NCI-H2227 (cell line): ENCODE measurements around the gene CEP170B.
"Not testable (repeated sequence)": the region's sequence is repeated elsewhere in the genome, so short reads cannot be mapped to it uniquely, and the experiment has no call there.

Experiments
- DNase-seq: peaks from one replicate; lab custom pipeline; 2025; ENCODE audit not compliant: unreplicated experiment; lab: John Stamatoyannopoulos, UW

Gene CEP170B

DNA sequence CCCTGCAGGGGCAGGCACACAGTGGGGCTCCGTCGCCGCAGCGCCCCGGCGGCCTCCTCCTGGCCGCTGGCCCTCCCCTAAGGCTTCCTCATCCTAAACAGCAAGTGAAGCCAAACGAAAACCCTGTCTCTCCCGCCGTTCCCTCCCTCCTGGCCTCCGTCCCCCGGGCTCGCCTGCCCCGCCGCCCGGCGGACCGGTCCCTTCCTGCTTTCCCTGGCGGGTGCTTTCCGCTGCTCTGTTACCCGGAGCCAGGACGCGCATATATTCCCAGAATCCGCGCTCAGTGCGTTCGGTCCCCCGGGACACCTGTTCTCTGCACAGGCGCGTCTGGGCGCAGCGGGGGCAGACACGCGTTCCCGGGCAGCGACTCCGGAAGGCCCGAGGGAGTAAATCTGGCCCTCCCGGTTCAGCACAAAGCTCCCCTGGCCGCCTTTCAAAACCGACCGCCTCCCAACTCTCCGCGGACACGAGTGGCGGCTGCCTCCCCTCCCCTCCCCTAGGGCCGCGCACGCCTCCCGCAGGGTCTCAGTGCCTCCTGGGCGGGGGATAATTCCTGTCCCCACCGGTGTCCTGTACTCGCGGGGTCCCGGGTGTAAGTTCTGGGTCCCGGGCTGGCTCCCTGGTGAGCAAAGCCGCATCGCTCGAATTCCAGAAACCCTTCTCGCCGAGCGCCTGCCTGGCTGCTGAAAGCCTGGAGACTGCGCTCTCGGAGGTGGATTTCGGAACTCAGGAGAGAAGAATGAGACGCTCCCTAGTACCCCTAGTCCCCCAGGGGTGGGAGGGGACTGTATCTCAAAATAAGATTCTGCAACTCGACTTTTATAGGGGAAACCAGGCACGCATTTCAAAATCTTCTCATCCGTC lies 21.4 kb upstream of the CEP170B start:
- DNase-seq = peak; percentile 25

DNA sequence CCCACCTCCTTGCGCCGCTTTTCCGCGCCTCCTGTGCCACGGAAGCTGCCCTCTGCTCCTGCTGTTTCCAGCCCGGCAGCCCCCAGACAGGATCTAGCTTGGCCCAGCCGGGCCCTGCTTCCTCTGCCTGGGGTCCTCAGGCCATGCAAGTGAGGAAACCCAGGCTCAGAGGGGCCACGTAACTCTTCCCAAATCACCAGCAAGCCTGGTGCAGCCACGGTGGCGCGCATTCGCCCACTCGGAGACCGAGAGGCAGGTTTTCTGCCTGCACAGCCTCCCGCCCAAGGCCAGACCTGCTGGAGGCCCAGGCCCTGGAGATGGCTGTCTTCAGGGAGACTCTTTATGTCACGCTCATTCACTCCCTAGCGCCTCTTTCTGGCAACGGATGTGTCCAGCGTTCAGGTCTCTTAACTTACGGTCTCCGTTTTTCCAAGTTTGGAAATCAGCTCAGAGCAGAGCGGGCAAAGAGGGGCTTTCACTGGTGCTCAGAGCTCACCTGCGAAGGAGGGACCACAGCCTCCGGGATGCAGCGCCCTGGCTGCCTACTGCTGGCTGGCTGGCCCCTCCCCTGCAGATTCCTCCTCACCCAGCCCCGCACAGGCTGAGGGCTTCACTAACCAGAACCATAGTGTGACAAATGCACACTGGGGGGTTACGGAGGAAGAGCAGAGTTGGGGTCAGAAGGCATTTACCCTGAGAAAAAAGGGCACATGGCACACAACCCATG lies 20.6 kb upstream of the CEP170B start:
- DNase-seq = peak; percentile 25

DNA sequence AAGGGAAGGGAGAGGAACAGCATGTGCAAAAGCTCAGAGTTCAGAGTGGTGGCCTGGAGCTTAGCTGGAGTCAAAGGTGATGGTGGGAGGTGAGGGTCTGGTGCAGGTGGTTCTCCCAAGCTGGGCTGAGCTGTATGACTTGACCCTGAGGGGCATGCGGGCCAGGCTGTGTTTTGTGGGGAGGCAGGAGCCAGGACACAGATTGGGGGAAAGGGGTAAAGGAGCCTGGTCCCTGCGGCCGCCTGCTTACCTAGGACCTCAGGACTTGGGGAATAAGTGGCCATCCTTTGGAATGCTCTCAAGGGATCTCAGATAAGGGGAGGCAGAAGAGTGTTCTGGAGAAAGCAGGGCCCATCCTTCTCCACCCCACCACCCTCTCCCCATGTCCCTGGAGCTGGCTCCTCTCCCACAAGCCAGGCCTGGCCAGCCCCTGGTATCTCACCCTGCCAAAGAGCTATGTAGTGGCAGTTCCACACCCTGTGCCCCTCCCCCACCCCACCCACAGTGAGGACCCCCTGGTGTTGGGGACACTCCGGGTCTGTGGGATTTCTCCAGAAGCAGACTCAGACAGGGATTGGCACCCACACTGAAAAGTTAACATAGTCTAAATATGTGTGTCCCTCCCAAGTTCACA lies 19.9 kb upstream of the CEP170B start:
- DNase-seq = no peak

DNA sequence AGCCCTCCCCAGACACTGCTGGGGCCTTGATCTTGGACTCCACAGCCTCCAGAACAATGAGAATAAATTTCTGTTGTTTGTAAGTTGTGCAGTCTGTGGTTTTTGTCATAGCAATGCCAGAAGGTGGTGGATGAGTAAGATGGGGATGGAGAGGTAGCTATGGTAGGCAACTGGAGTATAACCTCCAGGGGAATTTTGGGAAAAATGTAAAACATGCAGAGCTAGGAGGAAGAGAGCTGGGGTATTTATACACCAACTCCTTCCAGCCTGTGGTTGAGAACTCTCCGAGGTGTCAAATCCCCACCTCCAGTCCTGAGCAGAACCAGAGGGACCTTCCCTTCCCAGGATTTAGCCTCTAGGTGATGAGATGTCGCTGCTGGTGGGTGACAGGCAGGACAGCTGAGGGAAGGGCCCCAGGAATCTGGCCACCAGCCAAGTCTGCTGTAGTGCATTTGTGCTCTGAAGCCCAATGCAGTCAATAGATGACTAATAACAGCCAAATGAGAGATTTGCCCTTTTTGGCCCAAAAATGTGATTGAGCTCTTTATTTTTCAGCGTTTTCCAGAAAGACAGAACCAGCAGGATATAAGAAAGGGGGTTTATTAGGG lies 19.1 kb upstream of the CEP170B start:
- DNase-seq = no peak

DNA sequence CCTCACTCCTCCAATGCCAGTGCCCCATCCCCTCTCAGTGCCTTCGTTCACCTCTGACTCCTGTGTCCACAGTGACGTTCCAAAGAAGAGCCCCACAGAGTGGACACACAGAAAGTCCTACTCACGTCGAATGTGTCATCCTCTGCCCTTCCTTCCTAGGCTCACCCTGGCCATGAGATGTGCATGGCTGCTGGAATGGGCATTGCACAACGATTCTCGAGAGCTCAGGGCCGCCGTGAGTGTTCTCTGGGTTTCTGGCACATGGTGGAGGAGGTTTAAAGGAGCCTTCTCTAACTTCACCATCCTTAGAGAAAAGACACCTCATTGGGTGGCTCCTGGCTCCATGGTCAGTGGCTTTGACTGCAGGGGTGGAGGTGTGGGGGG lies 12.8 kb upstream of the CEP170B start:
- no peak for DNase-seq

DNA sequence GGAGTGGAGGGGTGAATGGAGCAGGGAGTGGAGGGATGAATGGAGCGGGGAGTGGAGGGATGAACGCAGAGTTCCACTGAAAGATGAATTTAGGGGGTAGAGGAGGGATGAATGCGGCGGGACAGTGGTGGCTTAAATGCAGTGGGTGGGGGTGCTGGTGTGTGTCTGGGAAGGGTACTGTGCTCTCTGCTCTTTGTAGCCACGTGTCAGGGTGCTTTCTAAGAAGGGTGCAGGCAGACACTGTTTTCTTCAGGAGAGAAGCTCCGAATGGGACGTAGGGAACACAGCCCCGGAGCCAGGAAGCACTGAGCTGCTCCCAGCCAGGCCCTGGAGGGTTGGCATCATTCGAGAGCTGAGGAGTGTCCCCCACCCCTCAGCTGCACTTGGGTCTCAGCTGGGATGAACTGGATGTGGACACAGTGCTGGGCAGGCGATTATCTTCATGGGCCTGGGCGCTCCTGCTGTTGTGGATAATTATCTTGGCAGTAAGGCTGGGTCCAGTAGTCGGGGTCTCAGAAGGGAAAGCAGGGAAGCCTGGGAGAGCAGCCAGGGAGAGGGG lies 9.5 kb upstream of the CEP170B start:
- no peak for DNase-seq

DNA sequence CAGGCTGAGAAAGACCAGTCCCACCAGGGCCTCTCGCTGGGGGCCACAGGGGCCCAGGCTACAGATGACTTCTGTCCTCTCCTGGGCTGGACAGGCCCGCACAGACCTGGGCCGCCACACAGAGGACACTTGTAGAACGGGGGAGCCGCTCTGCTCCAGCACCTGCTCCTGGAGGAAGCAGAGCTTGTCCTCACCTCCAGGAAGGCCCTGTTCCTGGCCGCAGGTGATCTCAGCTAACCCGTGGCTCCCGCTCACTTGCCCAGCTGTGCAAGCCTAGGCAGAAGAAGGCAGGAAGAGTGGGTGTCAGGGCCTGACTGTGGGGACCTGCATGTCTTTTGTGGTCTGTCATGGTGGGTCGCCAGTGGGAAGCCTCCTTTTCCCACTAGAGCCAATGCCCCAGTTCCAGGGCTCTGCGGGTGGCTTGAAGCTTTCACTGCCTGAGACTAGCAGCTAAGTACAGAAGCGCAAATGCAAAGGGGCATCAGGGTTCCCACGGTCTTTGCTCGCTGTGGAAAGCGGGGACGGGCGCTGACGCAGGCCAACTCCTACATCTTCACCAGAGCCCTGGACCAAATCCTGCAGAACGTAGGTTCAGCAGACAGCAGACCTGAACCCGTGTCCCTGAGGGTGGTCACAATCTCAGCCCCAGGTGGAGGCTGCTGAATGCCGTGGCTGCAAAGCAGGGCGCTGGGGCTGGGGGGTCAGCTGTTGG lies 8.8 kb upstream of the CEP170B start:
- no peak for DNase-seq

DNA sequence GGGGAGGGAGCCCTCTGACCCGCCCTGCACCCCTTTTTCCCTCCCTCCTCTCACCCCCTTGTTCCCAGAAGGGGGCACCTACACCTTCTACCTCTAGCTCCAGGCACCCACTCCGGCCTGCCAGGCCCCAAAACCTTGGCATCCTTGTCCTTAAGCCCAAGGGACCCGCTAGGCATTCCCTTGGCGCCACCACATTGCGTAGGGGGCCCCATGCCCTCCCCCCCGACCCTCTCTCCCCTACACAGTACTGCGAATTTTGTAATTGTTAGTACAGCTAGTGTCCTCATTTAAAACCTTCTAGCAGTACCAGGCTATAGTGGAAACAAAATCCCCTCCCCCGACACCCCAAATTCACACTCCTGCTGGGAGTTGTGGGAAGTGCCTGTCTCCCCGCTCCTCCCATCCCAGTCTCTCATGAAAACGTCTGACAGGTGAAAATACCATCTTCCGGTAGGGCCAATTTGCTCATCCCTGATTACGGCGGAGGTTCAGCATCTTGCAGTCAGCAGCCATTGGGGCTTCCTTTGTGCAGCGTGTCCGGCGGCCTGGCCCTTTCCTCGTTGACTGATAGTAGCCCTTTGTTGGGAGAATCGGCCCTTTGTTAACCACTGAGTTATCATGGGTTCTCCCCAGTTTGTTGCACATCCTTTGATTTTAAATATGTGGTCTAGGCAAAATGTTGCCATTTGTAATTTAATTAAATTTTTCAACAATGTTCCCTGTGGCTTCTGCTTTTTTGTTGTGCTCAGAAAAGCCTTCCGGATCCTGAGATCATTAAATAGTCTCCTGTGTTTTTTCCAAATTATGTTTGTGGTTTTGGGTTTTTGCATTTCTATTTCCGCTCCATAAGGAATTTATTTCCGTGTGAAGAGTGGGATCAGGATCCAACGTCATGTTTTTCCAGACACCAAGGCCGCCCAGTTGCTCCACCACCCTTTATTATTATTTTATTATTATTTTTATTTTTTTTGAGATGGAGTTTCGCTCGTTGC lies 7.9 kb upstream of the CEP170B start:
- no peak for DNase-seq

DNA sequence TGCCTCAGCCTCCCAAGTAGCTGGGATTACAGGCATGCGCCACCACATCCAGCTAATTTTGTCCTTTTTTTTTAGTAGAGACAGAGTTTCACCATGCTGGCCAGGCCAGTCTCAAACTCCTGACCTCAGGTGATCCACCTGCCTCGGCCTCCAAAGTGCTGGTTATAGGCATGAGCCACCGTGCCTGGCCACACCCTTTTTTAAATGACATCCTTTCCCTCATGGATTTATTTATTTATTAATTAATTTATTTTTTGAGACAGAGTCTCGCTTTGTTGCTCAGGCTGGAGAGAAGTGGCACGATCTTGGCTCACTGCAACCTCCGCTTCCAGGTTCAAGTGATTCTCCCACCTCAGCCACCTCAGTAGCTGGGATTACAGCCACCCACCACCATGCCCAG lies 7.1 kb upstream of the CEP170B start:
- DNase-seq = not testable (repeated sequence)

DNA sequence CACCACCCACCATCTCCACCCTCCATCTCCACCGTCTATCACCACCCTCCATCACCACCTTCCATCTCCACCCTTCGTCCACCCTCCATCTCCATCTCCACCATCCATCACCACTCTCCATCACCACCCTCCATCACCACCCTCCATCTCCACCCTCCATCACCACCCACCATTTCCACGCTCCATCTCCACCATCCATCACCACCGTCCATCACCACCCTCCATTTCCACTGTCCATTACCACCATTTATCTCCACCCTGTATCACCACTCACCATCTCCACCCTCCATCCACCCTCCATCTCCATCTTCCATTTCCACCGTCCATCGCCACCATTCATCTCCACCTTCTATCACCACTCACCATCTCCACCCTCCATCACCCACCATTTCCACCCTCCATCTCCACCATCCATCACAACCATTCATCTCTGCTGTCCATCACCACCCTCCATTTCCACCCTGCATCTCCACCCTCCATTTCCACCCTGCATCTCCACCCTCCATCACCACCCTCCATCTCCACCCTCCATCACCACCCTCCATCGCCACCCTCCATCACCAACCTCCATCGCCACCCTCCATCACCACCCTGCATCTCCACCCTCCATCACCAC lies 6.1 kb upstream of the CEP170B start:
- no peak for DNase-seq

DNA sequence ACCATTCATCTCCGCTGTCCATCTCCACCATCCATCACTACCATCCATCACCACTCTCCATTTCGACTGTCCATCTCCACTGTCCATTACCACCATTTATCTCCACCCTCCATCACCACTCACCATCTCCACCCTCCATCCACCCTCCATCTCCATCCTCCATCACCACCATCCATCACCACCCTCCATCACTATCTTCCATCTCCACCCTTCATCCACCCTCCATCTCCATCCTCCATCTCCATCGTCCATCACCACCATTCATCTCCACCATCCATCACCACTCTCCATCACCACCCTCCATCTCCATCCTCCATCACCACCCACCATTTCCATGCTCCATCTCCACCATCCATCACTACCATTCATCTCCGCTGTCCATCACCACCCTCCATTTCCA lies 5.2 kb upstream of the CEP170B start:
- no peak for DNase-seq

DNA sequence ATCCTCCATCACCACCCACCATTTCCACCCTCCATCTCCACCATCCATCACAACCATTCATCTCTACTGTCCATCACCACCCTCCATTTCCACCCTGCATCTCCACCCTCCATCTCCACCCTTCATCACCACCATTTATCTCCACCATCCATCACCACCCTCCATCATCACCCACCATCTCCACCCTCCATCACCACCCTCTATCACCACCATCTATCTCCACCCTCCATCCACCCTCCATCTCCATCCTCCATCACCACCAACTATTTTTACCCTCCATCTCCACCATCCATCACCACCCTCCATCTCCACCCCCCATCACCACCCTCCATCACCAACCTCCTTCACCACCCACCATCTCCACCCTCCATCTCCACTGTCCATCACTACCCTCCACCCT lies 4.7 kb upstream of the CEP170B start:
- no peak for DNase-seq

DNA sequence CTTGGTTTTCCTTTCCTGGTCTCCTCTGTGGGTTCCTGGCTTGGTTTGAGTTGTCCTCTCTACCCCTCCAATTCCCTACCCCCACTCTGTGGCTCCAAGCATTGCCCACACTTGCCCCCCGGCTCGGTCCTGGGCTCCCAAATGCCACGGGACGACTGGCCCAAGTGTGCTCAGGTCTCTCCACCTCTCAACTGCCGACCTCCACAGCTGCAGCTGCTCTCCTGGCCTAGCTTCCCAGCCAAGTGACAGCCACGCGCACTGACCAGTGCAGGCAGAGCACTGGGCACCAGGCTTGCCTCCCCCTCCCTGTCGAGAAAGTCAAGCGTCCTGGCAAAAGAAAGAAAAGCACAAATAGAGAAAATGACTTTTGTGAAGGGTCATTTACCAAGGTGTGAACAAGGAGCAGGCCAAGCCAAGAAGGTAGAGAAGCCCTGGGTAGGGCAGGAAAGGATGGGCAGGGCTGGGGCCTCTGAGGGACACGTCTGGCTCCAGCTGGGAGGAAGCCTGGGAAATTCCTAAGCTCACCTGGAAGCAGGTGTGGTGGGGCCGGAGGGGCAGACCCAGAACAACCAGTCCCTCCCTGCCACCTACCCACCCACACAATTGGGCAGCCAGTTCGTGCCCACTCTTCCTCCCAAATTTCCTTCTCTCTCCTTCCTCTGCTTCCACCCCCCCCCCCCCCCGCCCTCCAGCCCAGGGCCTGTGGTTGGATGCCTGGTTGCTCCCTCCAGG lies 1.8 kb upstream of the CEP170B start:
- no peak for DNase-seq

DNA sequence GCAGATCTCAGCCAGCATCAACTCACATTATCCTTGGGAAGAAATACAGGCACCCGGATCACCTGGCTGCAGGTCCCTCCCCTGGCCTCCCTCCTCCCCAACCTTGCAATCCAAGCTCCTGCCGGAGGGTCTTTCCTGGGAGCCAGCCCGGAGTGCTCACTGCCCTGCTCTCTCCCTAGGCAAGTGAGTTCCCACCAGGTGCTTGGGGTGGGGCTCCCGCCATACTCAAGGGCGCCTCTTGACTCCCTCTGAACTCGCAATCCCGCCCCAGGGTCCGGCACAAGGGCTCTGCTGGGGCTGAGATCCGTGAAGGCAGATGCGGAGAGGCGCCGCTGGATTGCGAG lies 1.2 kb upstream of the CEP170B start:
- DNase-seq = no peak

DNA sequence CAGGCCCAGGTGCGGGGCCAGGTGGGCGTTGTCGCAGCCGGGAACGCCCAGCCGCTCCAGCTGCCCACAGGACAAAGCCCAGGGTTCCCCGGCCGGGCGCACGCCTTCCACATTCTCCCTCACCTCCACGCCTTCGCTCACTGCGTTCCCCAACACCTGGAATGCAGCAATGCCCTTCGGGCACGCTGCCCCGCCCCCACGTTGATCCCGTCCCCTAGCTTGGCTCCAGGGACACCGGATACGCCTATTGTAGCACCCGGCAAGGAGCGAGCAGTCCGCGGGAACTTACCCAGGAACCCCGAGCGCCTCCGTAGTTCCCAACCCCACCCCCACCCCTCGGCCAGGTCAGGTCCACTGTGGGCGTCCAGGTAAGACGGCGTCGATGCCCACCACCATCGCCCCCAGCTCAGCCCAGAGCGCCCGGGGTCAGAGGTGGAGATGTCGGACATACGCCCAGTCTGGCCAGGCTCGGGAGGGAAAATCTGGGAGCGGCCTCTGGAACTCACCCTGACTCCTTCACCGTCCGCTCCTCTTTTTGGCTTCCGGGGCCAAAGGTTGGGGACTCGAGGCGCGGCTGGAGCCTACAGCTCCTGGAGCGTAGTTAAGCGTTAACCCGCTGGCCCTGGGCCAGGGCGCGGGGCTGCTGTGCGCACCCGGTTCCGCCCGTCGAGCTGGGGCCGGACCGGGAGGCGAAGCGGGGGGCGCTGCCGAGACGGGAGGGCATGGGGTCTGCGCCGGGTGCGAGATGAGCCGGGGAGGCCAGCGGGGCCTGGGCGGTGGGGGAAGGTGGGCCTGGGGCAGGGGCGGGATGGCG lies 594 bp upstream of the CEP170B start:
- no peak for DNase-seq

DNA sequence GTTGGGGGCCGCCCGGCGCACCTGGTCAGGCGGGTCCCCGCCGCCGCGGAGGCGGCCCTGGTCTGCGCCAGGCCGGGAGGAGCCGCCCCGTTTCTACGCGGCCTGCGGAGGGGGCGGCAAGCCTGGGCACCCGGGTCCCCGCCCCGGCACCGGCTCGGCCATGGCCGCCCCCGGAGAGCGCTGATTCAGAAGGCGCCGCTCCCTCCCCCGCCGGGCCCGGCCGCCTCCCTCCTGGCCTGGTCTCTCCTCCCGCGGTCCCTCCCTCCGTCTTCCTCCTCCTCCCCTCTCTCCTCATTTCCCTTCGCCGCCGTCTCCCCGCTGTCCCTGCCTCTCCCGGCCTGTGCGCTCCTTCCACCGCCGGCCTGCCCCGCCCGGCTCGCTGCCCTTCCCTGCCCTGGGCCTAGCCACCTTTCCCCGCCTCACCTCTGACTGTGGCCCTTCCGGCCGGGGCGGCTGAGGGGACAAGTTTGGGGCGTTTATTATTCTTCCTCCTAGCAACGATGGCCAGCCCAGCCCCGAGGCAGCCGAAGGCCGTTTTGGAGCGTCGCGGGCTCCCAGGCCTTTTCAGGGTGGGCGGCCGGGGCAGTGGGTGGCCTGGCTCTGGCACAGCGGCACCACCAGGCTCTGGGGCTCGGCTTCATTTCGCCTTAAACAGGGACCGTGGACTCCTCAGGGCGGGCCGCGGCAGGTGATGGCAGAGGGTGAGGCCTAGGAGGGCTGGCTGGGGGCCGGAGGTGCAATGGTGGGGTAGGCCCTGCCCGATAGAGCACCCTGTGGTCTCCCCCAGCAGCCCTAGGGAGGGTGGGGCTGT lies 768 bp downstream of the CEP170B start:
- peak; percentile 59 for DNase-seq
